ENCODE results near the gene PDK3. TPM values are rescaled to one million over a fixed set of nuclear protein-coding genes. Genes with fewer than 3 reads are reported as not detected.

The PDK3 gene
- total and polyA plus RNA-seq, 10 donors = 4.3 to 53.0 (median 30.1) TPM

DNA sequence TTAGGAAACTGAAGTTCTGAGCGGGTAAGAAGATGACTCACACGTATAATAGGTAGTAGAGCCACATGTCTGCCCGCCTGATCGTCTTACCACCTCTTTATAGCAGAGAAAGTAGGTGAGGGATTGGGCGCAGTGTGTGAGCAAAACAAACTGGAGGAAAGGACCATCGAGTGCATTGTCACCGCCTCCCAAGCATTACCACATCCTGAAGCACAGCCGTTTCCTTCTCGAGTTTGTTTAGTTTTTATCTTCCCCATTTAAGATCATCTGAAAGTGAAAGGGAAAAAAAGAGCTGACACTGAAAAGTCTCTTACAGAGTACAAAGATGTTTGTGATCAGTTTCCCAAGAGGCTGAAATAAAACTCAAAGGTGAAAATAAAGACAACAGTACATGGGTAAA lies 14.8 kb downstream of the PDK3 start:
- peak overlapping the region in 4 of 8 donors; percentile 7 to 49 (median 14) for H3K4me3 ChIP-seq
- WGBS, 5 donors = 10 to 41% (median 13%) methylated on average over 9 of the region's 9 CpGs
- TF ChIP-seq POLR2A (IDR thresholded peaks at IDR 0.05) (peak in 1 of 3 donors; percentile 44), CTCF (IDR thresholded peaks at IDR 0.05 in 8 of 11, conservative IDR thresholded peaks at IDR 0.05 in 3 of 11) (no peak), POLR2AphosphoS5 (IDR thresholded peaks at IDR 0.05) (peak in 1 of 3 donors; percentile 88)
- H3K4me1 ChIP-seq = peaks cover 3 to 68% (median 25%) of the 10 kb centered on the region in 6 donors
- DNase-seq = peak; percentile 83
- peak overlapping the region; percentile 53 to 91 (median 86) for H3K27ac ChIP-seq
- no peaks in the 10 kb centered on the region for H3K36me3 ChIP-seq
- H3K9me3 ChIP-seq = no peaks in the 10 kb centered on the region
- intact Hi-C loops (cut with DNase I; ENCODE audit: low total_unique reads) = no loop called here
- no peaks in the 10 kb centered on the region for H3K27me3 ChIP-seq (replicated peaks in 1 of 7)

DNA sequence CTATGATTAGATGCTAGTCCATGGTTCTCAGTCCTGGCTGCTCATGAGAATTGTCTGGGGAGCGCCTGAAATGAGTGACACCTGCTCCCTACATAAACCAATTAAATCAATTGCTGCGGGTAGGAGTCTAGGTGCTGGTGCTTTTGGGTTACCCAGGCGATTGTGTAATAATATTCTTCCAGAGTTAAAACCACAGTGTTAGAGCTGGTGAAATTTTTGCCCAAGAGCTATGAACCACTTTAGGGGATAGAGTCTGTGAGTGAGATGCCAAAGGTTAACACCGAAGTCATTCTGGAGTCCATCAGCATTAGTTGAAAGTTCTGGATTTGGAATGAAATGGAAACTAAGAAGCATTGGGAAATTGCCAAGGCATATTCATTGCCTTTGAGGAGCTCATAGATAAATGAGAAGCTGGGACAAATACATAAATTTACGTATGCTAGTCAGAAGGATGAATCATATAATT lies 15.3 kb downstream of the PDK3 start:
- Histone ChIP-seq H3K9me3 (no peaks in the 10 kb centered on the region), H3K36me3 (no peaks in the 10 kb centered on the region), H3K27ac (peak overlapping the region; percentile 53 to 91 (median 86)), H3K4me3 (peak overlapping the region in 3 of 8 donors; percentile 7 to 49 (median 20)), H3K4me1 (peaks cover 3 to 68% (median 25%) of the 10 kb centered on the region in 6 donors), H3K27me3 (replicated peaks in 1 of 7) (no peaks in the 10 kb centered on the region)
- intact Hi-C loops (cut with DNase I; ENCODE audit: low total_unique reads) = no loop called here
- WGBS, 5 donors = 10 to 60% (median 43%) methylated on average over 5 of the region's 5 CpGs
- DNase-seq = no peak
- no peak for TF ChIP-seq POLR2A (IDR thresholded peaks at IDR 0.05)
- no peak for TF ChIP-seq CTCF (IDR thresholded peaks at IDR 0.05 in 8 of 11, conservative IDR thresholded peaks at IDR 0.05 in 3 of 11)
- TF ChIP-seq POLR2AphosphoS5 (IDR thresholded peaks at IDR 0.05) = no peak

DNA sequence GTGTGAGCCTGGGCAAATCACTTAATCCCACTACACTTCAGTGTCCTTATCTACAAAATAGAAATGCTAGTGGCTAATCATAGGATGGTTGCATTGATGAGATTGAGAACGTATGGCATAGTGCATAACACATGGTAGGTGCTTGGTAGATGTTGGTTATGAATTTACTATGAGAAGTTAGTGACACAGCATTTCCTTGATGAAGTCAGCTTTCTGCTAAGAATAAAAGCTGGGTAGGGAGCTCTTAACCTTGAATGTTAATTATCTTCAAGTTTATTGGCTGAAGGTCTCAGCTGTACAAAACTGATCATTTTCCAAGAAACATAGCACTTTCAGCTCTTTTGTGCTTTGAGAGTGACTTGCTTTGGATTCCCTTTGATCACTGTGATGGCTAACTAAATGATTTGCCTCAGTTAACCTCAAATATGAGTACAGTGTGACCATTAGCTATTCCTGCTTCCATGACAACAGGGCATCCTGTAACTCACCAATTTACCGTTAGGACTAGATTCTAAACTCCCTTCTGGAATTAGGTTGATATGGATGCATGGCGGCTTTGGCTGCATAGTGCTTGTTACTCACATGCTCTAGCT lies 17.8 kb downstream of the PDK3 start:
- TF ChIP-seq POLR2AphosphoS5 (IDR thresholded peaks at IDR 0.05) (no peak), CTCF (IDR thresholded peaks at IDR 0.05 in 8 of 11, conservative IDR thresholded peaks at IDR 0.05 in 3 of 11) (no peak), POLR2A (IDR thresholded peaks at IDR 0.05) (no peak)
- no peak overlapping the region for H3K4me3 ChIP-seq
- WGBS, 5 donors = 55 to 77% (median 61%) methylated on average over 3 of the region's 3 CpGs
- peak overlapping the region in 1 of 8 donors; percentile 86 for H3K27ac ChIP-seq
- no peaks in the 10 kb centered on the region for H3K36me3 ChIP-seq
- peaks cover 0 to 45% (median 20%) of the 10 kb centered on the region in 6 donors for H3K4me1 ChIP-seq
- no peaks in the 10 kb centered on the region for H3K27me3 ChIP-seq (replicated peaks in 1 of 7)
- intact Hi-C loops (cut with DNase I; ENCODE audit: low total_unique reads) = no loop called here
- no peak for DNase-seq
- no peaks in the 10 kb centered on the region for H3K9me3 ChIP-seq

DNA sequence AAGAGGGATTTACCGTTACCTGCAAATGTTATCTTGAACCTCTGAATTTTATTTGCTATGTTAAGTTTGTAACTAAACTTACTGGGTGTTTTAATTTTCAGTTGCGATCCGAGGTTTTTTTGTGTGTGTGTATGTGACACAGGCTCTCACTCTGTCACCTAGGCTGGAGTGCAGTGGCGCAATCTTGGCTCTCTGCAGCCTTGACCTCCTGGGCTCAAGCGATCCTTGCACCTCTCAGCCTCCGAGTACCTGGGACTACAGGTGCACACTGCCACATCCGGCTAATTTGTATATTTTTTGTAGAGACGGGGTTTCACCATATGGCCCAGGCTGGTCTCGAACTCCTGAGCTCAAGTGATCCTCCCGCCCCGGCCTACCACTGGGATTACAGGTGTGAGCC lies 18.5 kb downstream of the PDK3 start:
- no peaks in the 10 kb centered on the region for H3K36me3 ChIP-seq
- 89 to 100% (median 97%) methylated on average over 11 of the region's 11 CpGs for WGBS, 5 donors
- intact Hi-C loops (cut with DNase I; ENCODE audit: low total_unique reads) = no loop called here
- H3K9me3 ChIP-seq = no peaks in the 10 kb centered on the region
- no peak overlapping the region for H3K4me3 ChIP-seq
- TF ChIP-seq POLR2A (IDR thresholded peaks at IDR 0.05) = no peak
- no peak for TF ChIP-seq CTCF (IDR thresholded peaks at IDR 0.05 in 8 of 11, conservative IDR thresholded peaks at IDR 0.05 in 3 of 11)
- no peak for TF ChIP-seq POLR2AphosphoS5 (IDR thresholded peaks at IDR 0.05)
- DNase-seq = no peak
- no peak overlapping the region for H3K27ac ChIP-seq
- no peaks in the 10 kb centered on the region for H3K27me3 ChIP-seq (replicated peaks in 1 of 7)
- peaks cover 0 to 38% (median 16%) of the 10 kb centered on the region in 6 donors for H3K4me1 ChIP-seq

All from spleen (tissue), 11 donors.